Activated gamma-delta T cell treated with Interleukin-2 at 50 U/mL for 16 hours (primary cell): ENCODE measurements around the gene PRDM16.

ENCODE experiments used
- DNase-seq: peaks from one replicate; pipeline ENCODE4 v3.0.0-alpha.2; 2020

PRDM16 gene

GRCh38 chr1:3332043-3332442 is 263.0 kb downstream of the PRDM16 start:
- DNase-seq, result no peak

GRCh38 chr1:3332662-3333061 is 263.7 kb downstream of the PRDM16 start:
- no peak for DNase-seq

DNA sequence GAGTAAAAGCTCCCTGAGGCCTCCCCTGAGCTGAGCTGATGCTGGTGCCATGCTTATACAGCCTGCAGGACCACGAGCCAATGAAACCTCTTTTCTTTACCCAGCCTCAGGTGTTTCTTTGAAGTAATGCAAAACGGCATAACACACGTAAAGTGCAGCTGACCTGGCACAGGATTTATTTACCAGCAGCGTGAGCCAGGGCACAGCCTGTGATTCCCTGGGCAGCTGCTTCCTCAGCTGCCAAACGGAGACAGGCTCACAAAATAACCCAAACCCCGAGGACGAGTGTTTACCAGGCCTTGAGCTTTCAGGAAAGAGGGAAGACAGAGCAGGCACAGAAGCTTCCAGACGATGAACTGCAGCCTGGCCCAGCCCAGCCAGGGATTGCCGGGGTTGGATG is 264.9 kb downstream of the PRDM16 start:
- DNase-seq, result no peak

- no peak for DNase-seq
Measured at GRCh38 chr1:3334366-3334765, 265.4 kb downstream of the PRDM16 start.

- no peak for DNase-seq
Measured at GRCh38 chr1:3335754-3336640, 267.0 kb downstream of the PRDM16 start.

DNA sequence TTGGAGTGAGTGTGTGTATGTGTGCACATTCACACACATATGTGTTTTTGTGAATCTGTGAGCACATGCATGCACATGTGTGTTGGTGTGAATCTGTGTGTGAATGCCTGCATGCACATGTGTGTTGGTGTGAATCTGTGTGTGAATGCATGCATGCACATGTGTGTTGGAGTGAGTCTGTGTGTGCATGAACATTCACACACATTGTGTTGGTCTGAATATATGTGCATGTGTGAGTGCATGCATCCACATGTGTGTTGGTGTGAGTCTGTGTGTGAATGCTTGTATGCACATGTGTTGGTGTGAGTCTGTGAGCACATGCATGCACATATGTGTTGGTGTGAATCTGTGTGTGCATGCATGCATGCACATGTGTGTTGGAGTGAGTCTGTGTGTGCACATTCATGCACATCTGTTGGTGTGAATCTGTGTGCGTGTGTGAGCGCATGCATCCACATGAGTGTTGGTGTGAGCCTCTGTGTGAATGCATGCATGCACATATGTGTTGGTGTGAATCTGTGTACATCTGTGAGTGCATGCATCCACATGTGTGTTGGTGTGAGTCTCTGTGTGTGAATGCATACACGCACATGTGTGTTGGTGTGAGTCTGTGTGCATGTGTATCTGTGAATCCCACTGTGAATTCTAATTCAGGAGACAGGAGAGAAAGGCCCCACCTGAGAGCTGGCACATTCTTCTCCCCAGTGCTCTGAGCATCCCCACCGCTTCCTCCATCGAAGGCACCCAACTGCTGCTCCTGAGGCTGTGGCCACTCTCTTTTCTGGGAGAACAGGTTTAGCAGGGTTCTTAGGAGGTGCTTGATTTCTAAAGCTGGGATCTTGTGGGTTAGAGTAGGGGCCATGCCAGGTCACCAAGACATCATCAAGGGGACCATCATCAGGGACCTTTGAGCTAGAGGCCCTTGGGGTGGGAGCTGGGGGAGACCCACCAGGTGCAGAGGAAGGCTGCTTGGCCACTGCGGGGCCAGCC is 267.9 kb downstream of the PRDM16 start:
- no peak for DNase-seq

DNA sequence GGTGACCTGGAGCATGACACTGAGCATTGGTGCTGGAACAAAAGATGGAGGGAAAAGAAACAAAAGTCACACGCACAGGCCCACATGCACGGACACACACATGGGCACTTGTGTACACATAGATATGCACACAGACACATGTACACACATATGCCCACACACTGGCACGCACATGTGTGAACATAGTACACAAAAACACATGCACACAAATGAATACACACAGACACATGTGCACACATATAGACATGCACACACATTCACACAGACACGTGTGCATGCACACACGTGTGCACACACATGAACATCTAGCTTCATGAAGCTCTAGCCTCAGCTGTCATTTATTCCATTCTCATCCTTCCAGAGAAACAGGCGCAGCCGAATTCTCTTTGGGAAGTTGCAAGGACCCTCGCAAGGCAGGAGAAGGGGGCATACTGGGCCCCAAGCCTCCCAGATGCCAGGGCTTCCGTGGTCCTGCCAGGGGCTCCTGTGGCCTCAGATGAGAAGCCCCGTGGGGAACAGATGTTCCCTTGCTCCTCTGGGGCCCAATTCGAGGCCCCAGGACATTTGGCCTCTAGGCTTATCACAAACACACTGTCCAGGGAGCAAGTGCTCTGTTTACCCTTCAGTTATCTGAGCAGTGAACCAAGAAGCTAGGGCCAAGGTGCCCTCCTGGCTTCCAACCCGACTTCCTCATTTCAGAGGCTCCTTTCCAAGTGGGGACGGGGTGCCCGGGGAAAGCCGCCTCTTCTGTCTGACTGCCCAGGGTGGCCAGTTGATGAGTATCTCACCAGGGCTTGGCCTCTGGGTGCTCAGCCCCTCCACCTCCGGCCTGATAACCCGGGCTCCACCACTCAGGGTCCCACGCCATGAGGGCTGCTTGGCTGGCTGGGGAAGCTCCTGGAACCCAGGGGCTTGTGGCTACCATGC is 269.1 kb downstream of the PRDM16 start:
- DNase-seq, result no peak

- no peak for DNase-seq
Measured at GRCh38 chr1:3338725-3339070, 269.7 kb downstream of the PRDM16 start.

DNA sequence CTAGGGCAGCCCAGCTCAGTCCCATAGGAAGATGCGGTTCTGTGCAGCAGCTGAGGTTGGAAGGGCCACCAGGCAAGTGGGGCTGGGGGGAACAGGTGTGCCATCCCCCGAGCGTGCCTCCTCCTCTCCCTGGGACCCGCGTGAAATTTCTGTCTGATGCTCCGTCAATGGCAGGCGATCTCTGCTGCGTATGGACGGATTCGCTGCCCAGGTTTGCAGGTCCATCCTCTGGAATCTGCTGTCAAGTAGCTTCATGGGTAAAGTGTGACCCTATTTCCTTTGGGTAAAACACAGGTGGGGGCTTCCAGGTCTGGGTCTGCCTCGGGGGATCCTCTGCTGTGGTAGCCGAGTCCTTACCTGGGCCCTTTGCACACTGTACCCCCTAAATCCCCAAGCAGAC is 270.9 kb downstream of the PRDM16 start:
- DNase-seq, result no peak

- DNase-seq, result no peak
Measured at GRCh38 chr1:3340548-3341235, 271.7 kb downstream of the PRDM16 start.

DNA sequence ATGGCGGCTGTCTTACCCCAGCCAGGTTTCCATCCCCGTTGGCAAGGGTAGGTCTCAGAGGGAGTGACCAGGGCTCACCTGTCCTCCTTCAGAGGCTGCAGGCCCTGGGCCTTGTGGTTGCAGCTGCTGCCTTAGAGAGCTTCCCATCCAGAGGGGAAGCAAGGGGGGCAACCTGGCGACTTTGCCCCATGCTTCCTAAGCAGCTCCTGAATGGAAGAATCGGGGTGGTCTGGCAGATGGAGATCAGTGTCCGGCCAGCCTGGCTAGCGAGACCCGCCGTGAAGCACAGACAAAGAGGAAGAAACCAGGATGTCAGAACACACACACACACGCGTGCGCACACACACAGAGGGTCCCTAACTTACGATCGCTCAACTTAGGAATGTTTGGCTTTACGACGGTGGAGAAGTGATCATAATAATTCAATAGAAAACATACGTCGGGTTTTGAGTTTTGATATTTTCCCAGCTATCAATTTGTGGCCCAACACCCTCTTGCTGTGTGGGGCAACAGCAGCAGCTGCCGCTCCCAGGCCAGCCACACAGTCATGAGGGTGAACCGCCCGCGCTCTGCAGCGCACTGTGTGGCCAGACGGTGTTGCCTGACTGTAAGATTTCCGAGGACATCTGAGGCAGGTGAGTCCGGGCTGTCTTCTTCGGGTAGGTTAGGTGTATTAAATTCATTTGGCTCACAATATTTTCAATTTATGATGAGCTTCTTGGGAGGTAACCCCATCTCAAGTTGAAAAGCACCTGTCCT is 272.4 kb downstream of the PRDM16 start:
- DNase-seq, result no peak

DNA sequence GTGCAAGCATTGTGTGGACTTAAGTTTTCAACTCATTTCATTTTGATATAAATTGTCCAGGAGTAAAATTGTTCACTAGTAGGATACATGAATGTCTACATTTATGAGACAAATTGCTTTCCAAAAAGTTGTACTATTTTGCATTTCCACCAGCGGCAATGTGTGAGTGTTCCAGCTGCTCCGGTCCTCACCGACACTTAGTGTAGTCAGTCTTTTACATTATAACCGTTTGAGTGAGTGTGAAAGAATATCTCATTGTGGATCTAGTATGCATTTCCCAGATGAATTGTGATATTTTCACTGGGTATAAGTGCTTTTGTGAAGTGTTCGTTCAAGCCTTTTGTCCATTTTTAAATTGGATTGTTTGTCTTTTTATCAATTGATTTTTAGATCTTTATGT is 274.0 kb downstream of the PRDM16 start:
- DNase-seq, result no peak

- no peak for DNase-seq
Measured at GRCh38 chr1:3344395-3344794, 275.4 kb downstream of the PRDM16 start.

DNA sequence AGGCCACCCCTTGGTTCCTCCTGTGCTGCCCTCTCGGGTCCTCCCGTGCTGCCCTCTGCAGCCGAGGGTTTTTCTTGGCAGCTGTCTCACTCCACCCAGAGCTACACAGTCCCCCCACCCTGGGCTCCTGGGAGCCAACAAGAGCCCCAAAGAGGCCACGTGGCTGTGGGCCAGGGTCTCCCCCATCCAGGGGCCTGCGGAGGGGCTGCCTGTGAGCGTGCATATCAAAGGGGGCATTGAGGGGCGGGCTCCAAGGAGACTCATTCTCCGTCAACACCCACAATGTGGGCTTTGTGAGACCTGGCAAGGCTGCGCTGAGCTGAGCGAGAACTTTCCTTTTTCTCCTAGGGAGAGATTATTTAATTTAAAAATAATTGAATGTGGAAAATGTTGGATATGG is 276.8 kb downstream of the PRDM16 start:
- no peak for DNase-seq

- no peak for DNase-seq
Measured at GRCh38 chr1:3346478-3346877, 277.5 kb downstream of the PRDM16 start.

- DNase-seq, result no peak
Measured at GRCh38 chr1:3347257-3348020, 278.4 kb downstream of the PRDM16 start.

- no peak for DNase-seq
Measured at GRCh38 chr1:3348196-3348865, 279.3 kb downstream of the PRDM16 start.

- no peak for DNase-seq
Measured at GRCh38 chr1:3349161-3349967, 280.4 kb downstream of the PRDM16 start.

DNA sequence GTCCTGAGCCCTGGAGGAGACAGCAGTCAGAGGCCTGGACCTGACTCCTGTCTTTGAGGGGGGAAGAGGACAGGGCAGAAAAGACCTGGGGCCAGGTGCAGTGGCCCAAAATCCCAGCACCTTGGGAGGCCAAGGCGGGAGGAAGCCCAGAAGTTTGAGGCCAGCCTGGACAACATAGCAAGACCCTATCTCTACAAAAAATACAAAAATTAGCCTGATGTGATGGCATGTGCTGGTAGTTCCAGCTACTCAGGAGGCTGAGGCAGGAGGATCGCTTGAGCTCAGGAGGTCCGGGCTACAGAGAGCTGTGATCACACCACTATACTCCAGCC is 280.9 kb downstream of the PRDM16 start:
- no peak for DNase-seq
